CD4-positive, alpha-beta memory T cell (primary cell): Measurements from ENCODE around the gene SLC44A2. TPM values are rescaled to one million over a fixed set of nuclear protein-coding genes. Genes with fewer than 3 reads are reported as not detected.
A peak's percentile ranks its signal among the peaks of the same experiment; 100 is the strongest.
"Not testable (repeated sequence)": the region's sequence is repeated elsewhere in the genome, so short reads cannot be mapped to it uniquely, and the experiment has no call there.

Experiments
- CTCF ChIA-PET: fragments of 350-600 bp; sonication (Branson Sonifier 250); formaldehyde crosslinking; loops from one replicate; lab custom pipeline; 2021; ENCODE audit warnings: inconsistent platforms; ENCODE audit not compliant: partially characterized antibody; lab: Charles Lee
- POLR2A ChIA-PET: fragments of 350-600 bp; sonication (Branson Sonifier 250); formaldehyde crosslinking; loops from one replicate; lab custom pipeline; 2021; ENCODE audit not compliant: partially characterized antibody; lab: Charles Lee
- DNase-seq, 5 donors: peaks; one replicate each; pipeline versions ENCODE4 v3.0.0 to v3.0.0-alpha.2; 2020 to 2022; ENCODE audit warnings: mixed read lengths in 1 of 5
- H3K27ac ChIP-seq: one replicate; pipeline ENCODE4 v1.7.0; 2013; ENCODE audit warnings: low read depth, low read length
- H3K27me3 ChIP-seq: 2 replicates; pipeline ENCODE4 v1.7.0; 2013; ENCODE audit warnings: mild to moderate bottlenecking, low read length, moderate library complexity; ENCODE audit not compliant: insufficient read depth
- H3K36me3 ChIP-seq: 2 replicates; pipeline ENCODE4 v1.7.0; 2013; ENCODE audit warnings: mild to moderate bottlenecking, low read length, moderate library complexity; ENCODE audit not compliant: insufficient read depth
- H3K4me1 ChIP-seq: 2 replicates; pipeline ENCODE4 v1.7.0; 2013; ENCODE audit warnings: mild to moderate bottlenecking, low read length, moderate library complexity; ENCODE audit not compliant: insufficient read depth
- H3K4me3 ChIP-seq, 2 donors: one replicate each; pipeline ENCODE4 v1.7.0; 2013; ENCODE audit warnings: low read length in 2 of 2, mild to moderate bottlenecking in 1 of 2
- H3K9me3 ChIP-seq, 2 donors: one replicate each; pipeline ENCODE4 v1.7.0; 2013; ENCODE audit warnings: low read length in 2 of 2, control low read depth in 1 of 2; ENCODE audit not compliant: control insufficient read depth in 1 of 2
- H3K27ac Mint-ChIP-seq, 7 donors: one replicate each; pipeline ENCODE4 v1.8.0; 2020 to 2021; ENCODE audit warnings: mixed read lengths in 7 of 7, mild to moderate bottlenecking in 6 of 7, inconsistent platforms in 3 of 7, moderate library complexity in 3 of 7
- H3K27me3 Mint-ChIP-seq, 2 donors: one replicate each; pipeline ENCODE4 v1.8.0; 2020 to 2021; ENCODE audit warnings: mixed read lengths in 2 of 2
- H3K36me3 Mint-ChIP-seq, 2 donors: one replicate each; pipeline ENCODE4 v1.8.0; 2020 to 2021; ENCODE audit warnings: mixed read lengths in 2 of 2, inconsistent platforms in 1 of 2, mild to moderate bottlenecking in 1 of 2
- H3K4me1 Mint-ChIP-seq, 4 donors: one replicate each; pipeline ENCODE4 v1.8.0; 2020 to 2021; ENCODE audit warnings: mixed read lengths in 4 of 4, mild to moderate bottlenecking in 1 of 4
- H3K4me3 Mint-ChIP-seq, 8 donors: one replicate each; pipeline ENCODE4 v1.8.0; 2020 to 2021; ENCODE audit warnings: mixed read lengths in 8 of 8, mild to moderate bottlenecking in 7 of 8, moderate library complexity in 6 of 8, inconsistent platforms in 3 of 8
- H3K9me3 Mint-ChIP-seq, 8 donors: one replicate each; pipeline ENCODE4 v1.8.0; 2020 to 2021; ENCODE audit warnings: mixed read lengths in 8 of 8, mild to moderate bottlenecking in 5 of 8, inconsistent platforms in 3 of 8, moderate library complexity in 1 of 8
- intact Hi-C: fragments of 100-400 bp; cut with micrococcal nuclease; formaldehyde crosslinking; loops from one replicate; pipeline ENCODE4 v1.15.1; 2023
- polyA plus RNA-seq, 2 donors: library from polyadenylated mRNA; unstranded; fragments of 300-500 nt; fragmentation: Illumina TruSeq; gene quantifications; one replicate each; pipeline ENCODE4 v1.2.3, GENCODE V29; 2021
- total RNA-seq, 2 experiments: library from RNA; stranded (reverse); gene quantifications; one replicate each; pipeline ENCODE4 v1.2.3, GENCODE V29; 2021

Gene SLC44A2
- total and polyA plus RNA-seq, 4 experiments from 2014 or later: 195 to 284 (median 204) TPM

- Histone ChIP-seq H3K27me3 (no peaks in the 10 kb centered on the region), H3K27ac (peak overlapping the region; percentile 96), H3K4me1 (peaks cover 66% of the 10 kb centered on the region), H3K36me3 (no peaks in the 10 kb centered on the region), H3K9me3 (no peaks in the 10 kb centered on the region), H3K4me3 (peak overlapping the region; percentile 70 to 82)
- Mint-ChIP-seq H3K9me3 (peaks cover 0 to 3% (median 0%) of the 10 kb centered on the region in 8 donors), H3K27me3 (peaks cover 0 to 4% of the 10 kb centered on the region in 2 donors), H3K27ac (peak overlapping the region; percentile 94 to 100 (median 98)), H3K4me1 (peaks cover 24 to 64% (median 46%) of the 10 kb centered on the region in 4 donors), H3K36me3 (peaks cover 4 to 41% of the 10 kb centered on the region in 2 donors), H3K4me3 (peak overlapping the region; percentile 88 to 98 (median 96))
- POLR2A ChIA-PET: interaction anchor here (0.6 to 0.8 kb wide), 2 partner anchors 41 to 152 kb away, joined by 3 read pairs; partner anchors contain the start of gene KEAP1
- intact Hi-C loops: loop anchor here (1.0 to 2.0 kb wide), 7 partner anchors 40 to 216 kb away; partner anchors contain the start of genes CARM1, KRI1 and TMED1
- CTCF ChIA-PET: interaction anchor here (3.3 kb wide), 1 partner anchor 74 kb away, joined by 12 read pairs; no protein-coding TSS in a partner anchor
- DNase-seq: peak in 2 of 5 donors; percentile 16 to 19
Observed at GRCh38 chr19:10654610-10655456, 29.5 kb downstream of the SLC44A2 start.

- Histone ChIP-seq H3K4me3 (peak overlapping the region; percentile 70 to 82), H3K27me3 (no peaks in the 10 kb centered on the region), H3K9me3 (no peaks in the 10 kb centered on the region), H3K36me3 (peaks cover 4% of the 10 kb centered on the region), H3K4me1 (peaks cover 75% of the 10 kb centered on the region), H3K27ac (peak overlapping the region; percentile 96)
- Mint-ChIP-seq H3K4me3 (peak overlapping the region; percentile 86 to 96 (median 94)), H3K27me3 (peaks cover 0 to 4% of the 10 kb centered on the region in 2 donors), H3K27ac (peak overlapping the region; percentile 94 to 98 (median 96)), H3K4me1 (peaks cover 29 to 70% (median 51%) of the 10 kb centered on the region in 4 donors), H3K9me3 (peaks cover 0 to 3% (median 0%) of the 10 kb centered on the region in 8 donors), H3K36me3 (peaks cover 4 to 47% of the 10 kb centered on the region in 2 donors)
- peak in 1 of 5 donors; percentile 16 for DNase-seq
- intact Hi-C loops: loop anchor here (2.0 kb wide), 1 partner anchor 103 kb away; no protein-coding TSS in a partner anchor
- ChIA-PET CTCF (interaction anchor here (0.7 to 3.9 kb wide), 6 partner anchors 10 to 75 kb away, joined by 3 to 16 read pairs (median 4); partner anchors contain the start of gene QTRT1), POLR2A (interaction anchor here (0.6 to 1.3 kb wide), 5 partner anchors 9 to 153 kb away, joined by 3 to 6 read pairs (median 4); partner anchors contain the start of genes KEAP1 and QTRT1)
Observed at GRCh38 chr19:10655457-10656312, 30.3 kb downstream of the SLC44A2 start.

- ChIA-PET POLR2A (no interaction called here), CTCF (no interaction called here)
- Mint-ChIP-seq H3K4me1 (peaks cover 42 to 76% (median 55%) of the 10 kb centered on the region in 4 donors), H3K36me3 (peaks cover 0 to 37% of the 10 kb centered on the region in 2 donors), H3K9me3 (no peaks in the 10 kb centered on the region), H3K27ac (peak overlapping the region in 5 of 7 donors; percentile 57 to 84 (median 72)), H3K4me3 (peak overlapping the region in 7 of 8 donors; percentile 10 to 63 (median 31)), H3K27me3 (no peaks in the 10 kb centered on the region)
- Histone ChIP-seq H3K27ac (no peak overlapping the region), H3K4me3 (no peak overlapping the region), H3K27me3 (no peaks in the 10 kb centered on the region), H3K9me3 (no peaks in the 10 kb centered on the region), H3K4me1 (peaks cover 82% of the 10 kb centered on the region), H3K36me3 (peaks cover 4% of the 10 kb centered on the region)
- no peak for DNase-seq
- intact Hi-C loops: no loop called here
Observed at GRCh38 chr19:10660346-10660745, 35.0 kb downstream of the SLC44A2 start.

- Histone ChIP-seq H3K9me3 (no peaks in the 10 kb centered on the region), H3K36me3 (peaks cover 4% of the 10 kb centered on the region), H3K4me3 (no peak overlapping the region), H3K27me3 (no peaks in the 10 kb centered on the region), H3K4me1 (peaks cover 79% of the 10 kb centered on the region), H3K27ac (no peak overlapping the region)
- ChIA-PET CTCF (interaction anchor here (0.7 to 1.5 kb wide), 4 partner anchors 11 to 80 kb away, joined by 3 to 8 read pairs (median 4); no protein-coding TSS in a partner anchor), POLR2A (interaction anchor here (0.9 to 1.6 kb wide), 4 partner anchors 10 to 26 kb away, joined by 3 to 4 read pairs (median 3); no protein-coding TSS in a partner anchor)
- Mint-ChIP-seq H3K4me3 (peak overlapping the region in 2 of 8 donors; percentile 7 to 27), H3K36me3 (peaks cover 0 to 27% of the 10 kb centered on the region in 2 donors), H3K4me1 (peaks cover 34 to 74% (median 49%) of the 10 kb centered on the region in 4 donors), H3K27me3 (no peaks in the 10 kb centered on the region), H3K27ac (peak overlapping the region in 1 of 7 donors; percentile 1), H3K9me3 (no peaks in the 10 kb centered on the region)
- intact Hi-C loops: no loop called here
- no peak for DNase-seq
Observed at GRCh38 chr19:10661946-10662345, 36.6 kb downstream of the SLC44A2 start.

GRCh38 chr19:10662384-10663251, 37.3 kb downstream of the SLC44A2 start:
- peak overlapping the region in 6 of 8 donors; percentile 15 to 64 (median 34) for H3K4me3 Mint-ChIP-seq
- H3K4me1 ChIP-seq: peaks cover 79% of the 10 kb centered on the region
- no peak overlapping the region for H3K27ac ChIP-seq
- DNase-seq: no peak
- peak overlapping the region; percentile 31 to 78 (median 69) for H3K27ac Mint-ChIP-seq
- H3K27me3 Mint-ChIP-seq: no peaks in the 10 kb centered on the region
- peaks cover 4% of the 10 kb centered on the region for H3K36me3 ChIP-seq
- ChIA-PET CTCF (interaction anchor here (0.8 to 1.8 kb wide), 4 partner anchors 10 to 81 kb away, joined by 3 to 8 read pairs (median 4); no protein-coding TSS in a partner anchor), POLR2A (interaction anchor here (0.8 to 1.6 kb wide), 4 partner anchors 9 to 25 kb away, joined by 3 to 4 read pairs (median 4); no protein-coding TSS in a partner anchor)
- H3K27me3 ChIP-seq: no peaks in the 10 kb centered on the region
- intact Hi-C loops: no loop called here
- no peaks in the 10 kb centered on the region for H3K9me3 Mint-ChIP-seq
- peaks cover 34 to 75% (median 47%) of the 10 kb centered on the region in 4 donors for H3K4me1 Mint-ChIP-seq
- H3K9me3 ChIP-seq: no peaks in the 10 kb centered on the region
- peaks cover 0 to 27% of the 10 kb centered on the region in 2 donors for H3K36me3 Mint-ChIP-seq
- H3K4me3 ChIP-seq: no peak overlapping the region

- H3K27ac ChIP-seq, H3K9me3 Mint-ChIP-seq, H3K27me3 ChIP-seq, intact Hi-C loops, H3K27me3 Mint-ChIP-seq, DNase-seq, H3K4me3 ChIP-seq, POLR2A ChIA-PET, H3K9me3 ChIP-seq, H3K36me3 ChIP-seq: not testable (repeated sequence)
- CTCF ChIA-PET: interaction anchor here (1.8 kb wide), 1 partner anchor 10 kb away, joined by 4 read pairs; no protein-coding TSS in a partner anchor
- peaks cover 0 to 31% of the 10 kb centered on the region in 2 donors for H3K36me3 Mint-ChIP-seq
- peak overlapping the region in 3 of 7 donors; percentile 31 to 75 (median 32) for H3K27ac Mint-ChIP-seq
- peak overlapping the region in 3 of 8 donors; percentile 8 to 63 (median 27) for H3K4me3 Mint-ChIP-seq
- peaks cover 80% of the 10 kb centered on the region for H3K4me1 ChIP-seq
- H3K4me1 Mint-ChIP-seq: peaks cover 37 to 76% (median 52%) of the 10 kb centered on the region in 4 donors
Observed at GRCh38 chr19:10663252-10663563, 37.9 kb downstream of the SLC44A2 start.
